GM18909 (cell line): ENCODE results near the gene RFTN1.

Source experiments
- ATAC-seq: cut with Tn5 transposase; IDR thresholded peaks from one replicate; pipeline ENCODE4 v1.9.1; 2021; ENCODE audit warnings: mild to moderate bottlenecking; ENCODE audit not compliant: unreplicated experiment, poor library complexity

Gene RFTN1

GRCh38 chr3:16447135-16447534 lies 66.4 kb downstream of the RFTN1 start:
- no peak for ATAC-seq

DNA sequence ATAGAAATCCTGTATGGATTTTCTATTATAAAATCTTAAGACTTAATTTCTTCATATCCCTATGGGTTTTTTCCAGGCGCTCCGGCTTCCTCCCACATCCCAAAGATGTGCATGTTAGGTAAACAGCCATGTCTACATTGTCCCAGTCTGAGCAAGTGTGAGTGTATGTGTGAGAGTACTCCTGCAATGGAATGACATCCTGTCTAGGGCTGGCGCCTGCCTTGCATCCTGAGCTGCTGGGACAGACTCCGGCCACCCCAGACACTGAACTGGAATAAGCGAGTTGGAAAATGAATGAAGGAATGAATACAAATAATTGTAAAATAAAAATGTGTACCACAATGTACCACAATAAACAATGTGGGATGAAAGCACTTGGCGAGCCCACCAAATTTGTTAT lies 69.2 kb downstream of the RFTN1 start:
- ATAC-seq = no peak

GRCh38 chr3:16442730-16443129 lies 70.8 kb downstream of the RFTN1 start:
- ATAC-seq = no peak

- no peak for ATAC-seq
Observed at GRCh38 chr3:16441371-16441875, 72.1 kb downstream of the RFTN1 start.

DNA sequence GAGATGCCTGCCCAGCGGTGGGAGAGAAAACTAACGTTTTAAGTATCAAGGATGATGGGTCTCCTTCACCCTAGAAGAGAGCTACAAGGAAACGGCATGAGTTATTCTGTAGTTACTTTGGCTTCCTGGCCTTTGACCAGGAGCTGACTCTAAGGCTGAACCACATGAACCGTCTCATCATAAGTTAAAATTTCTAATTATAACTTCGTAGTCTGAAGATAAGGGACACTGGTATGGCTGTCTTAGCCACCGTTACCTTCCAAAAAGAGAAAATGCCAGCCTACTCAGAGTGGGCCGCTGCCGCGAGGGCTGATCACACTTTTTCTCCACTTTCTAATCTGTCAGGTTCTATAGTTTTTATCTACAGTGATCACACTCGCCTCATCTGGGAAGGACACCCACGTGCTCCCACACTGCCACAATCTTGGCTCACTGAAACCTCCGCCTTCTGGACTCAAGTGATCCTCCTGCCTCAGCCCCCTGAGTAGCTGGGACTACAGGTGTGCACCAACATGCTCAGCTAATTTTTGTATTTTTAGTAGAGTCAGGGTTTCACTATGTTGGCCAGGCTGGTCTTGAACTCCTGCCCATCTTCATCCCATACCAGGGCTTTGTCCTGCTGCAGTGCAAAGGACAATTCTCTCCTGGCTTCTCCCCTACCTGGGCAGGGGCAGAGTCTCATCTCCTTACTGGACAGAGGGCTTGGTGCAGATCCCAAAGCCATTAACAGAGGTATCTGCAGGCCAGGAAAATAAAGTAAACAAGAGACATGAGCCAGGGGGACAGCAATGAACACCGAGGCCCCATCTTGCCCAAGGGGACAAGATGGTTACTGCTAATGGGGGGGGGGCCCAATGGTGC lies 73.4 kb downstream of the RFTN1 start:
- ATAC-seq = no peak

DNA sequence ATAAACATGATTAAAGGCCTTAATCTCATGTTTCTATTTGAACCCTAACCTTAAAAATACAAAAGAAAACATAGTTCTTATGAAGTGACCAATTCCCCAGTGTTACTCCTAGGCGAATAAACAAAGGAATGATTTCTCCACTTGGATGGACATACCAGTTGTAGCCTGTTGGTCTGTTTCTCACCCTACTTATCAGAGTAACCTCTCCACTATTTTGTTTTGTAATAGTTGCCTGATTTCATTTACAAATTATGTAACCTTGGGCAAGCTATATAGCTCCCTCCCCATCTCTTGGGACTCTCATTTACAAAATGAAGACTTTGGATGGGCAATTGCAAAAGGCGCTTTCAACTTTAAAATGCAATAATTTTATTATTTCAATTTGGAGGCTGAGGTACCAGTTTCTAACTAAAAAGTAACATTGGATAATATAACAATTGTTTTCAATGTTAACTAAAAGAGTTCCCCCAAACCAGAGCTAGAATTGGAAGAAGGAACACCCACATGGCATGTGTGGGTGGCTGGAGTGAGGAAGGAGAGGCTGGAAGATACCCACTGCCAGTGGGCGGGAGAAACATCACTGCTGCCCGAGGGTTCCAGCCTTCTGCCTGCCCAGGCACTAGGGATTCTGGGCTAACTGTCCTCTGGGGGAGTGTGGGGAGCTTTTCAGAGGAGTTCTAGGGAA lies 74.2 kb downstream of the RFTN1 start:
- ATAC-seq = no peak

- no peak for ATAC-seq
Observed at GRCh38 chr3:16437640-16438039, 75.9 kb downstream of the RFTN1 start.

- ATAC-seq = peak; percentile 80
Observed at GRCh38 chr3:16433701-16434151, 79.8 kb downstream of the RFTN1 start.

DNA sequence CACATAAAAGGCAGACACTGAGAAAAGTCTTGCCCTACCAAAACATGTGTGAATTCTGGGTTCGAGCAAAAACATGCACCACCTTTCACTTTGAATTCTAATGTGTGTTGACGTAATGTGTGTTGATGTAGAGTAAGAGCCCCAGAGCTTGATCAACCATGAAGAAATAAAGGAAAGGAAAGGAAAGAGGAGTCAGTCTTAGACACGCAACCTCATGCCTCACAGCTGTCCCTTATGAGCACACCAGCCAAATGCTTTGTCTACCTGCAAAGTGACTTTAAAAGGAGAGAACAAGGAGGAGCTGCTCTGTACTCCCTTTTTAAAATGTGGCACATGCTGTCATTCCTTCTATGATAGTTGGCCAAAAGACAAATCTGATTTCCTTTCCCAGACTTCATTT lies 80.8 kb downstream of the RFTN1 start:
- ATAC-seq = peak; percentile 29

- peak; percentile 63 for ATAC-seq
Observed at GRCh38 chr3:16430717-16431630, 82.5 kb downstream of the RFTN1 start.

GRCh38 chr3:16429086-16429485 lies 84.4 kb downstream of the RFTN1 start:
- no peak for ATAC-seq

- no peak for ATAC-seq
Observed at GRCh38 chr3:16428612-16429011, 84.9 kb downstream of the RFTN1 start.

DNA sequence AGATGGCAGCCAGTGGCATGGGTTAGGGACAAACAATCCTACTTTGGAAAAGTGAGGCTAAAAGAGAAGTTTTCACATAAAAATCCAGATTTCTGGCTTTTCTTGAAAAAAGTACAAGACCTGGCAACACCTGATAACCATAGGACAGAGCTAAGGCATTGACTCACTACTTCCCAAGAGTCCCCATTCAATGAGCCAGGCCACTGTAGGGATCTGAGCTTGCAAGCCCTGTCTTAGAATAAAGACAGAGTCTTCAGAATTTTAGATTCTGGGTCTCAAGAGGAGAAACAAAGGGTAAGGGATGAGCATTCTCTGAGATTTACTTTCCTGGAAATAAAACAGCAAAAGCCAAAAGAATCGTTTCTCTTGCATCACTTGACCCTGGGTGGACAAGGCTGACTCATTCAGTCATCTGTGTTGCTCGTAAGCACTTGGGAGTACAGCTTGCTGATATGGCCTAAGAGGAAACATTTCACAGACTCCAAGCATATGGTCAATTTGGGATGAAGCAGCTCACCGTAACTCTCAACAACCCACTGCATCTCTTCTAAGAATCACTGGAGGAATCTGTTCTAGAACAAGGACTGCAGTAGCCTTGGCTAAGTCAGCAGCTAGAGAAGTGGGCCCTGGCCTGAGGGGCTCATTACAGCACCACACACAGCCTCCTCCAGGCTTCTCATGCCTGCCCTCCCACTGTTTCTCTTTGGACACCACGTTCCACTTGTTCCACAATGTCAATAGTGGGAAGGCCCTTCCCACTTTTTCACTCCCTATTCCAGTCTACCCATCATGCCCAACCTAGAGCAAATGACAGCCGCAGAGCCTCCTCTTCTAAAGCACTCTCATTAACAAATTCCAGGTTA lies 86.2 kb downstream of the RFTN1 start:
- no peak for ATAC-seq

- no peak for ATAC-seq
Observed at GRCh38 chr3:16426665-16427064, 86.8 kb downstream of the RFTN1 start.

DNA sequence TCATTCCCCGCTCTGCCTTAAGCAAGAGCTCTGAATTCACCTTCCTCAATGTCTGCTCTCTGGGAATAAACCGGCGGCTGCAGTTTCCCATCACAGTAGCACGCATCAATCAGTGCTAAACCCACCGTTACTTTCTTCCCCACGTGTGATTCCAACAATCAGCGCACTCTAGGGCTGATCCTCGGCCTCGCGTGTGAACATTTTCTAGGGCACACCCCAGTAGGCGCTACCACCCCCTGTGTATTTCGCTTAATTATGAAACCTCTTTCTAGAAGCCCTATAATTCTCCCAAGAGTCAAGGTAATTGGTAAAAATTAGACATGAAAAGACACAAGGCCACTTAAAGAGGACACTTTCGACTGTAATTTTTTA lies 87.5 kb downstream of the RFTN1 start:
- ATAC-seq = no peak

DNA sequence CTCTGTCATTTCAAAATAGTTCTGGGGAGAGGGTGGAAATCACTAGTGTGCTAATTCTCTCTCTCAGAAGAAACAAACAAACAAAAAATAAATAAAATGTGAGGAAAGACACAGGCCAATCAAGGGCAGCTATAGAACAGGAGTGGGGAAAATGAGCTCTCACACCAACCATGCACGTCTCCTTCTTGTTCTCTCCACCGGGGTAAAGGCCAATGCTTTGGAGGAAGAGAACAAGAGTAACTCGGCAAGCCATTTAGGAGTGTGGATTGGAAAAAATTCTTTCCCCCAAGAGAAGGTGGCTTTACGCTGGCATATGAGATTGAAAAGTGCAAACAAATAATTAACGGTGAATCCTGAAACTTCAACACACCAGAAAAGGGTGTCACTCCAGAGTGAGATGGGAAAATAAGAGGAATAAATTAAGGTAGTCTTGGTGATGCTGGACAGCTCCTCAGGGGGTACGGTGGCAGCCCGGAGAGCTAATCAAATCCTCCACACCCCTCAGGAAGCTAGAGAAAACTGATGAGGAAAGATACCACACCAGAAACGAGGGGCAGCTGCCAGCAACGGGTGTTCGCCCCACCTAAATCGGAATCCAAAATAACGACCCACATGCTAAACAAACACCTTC lies 88.0 kb downstream of the RFTN1 start:
- no peak for ATAC-seq

GRCh38 chr3:16423947-16424673 lies 89.4 kb downstream of the RFTN1 start:
- peak; percentile 86 for ATAC-seq

GRCh38 chr3:16423298-16423697 lies 90.2 kb downstream of the RFTN1 start:
- no peak for ATAC-seq
